ENCODE data around the gene JAZF1. TPM values are rescaled to one million over a fixed set of nuclear protein-coding genes. Genes with fewer than 3 reads are reported as not detected.
"Not testable (repeated sequence)": the region's sequence is repeated elsewhere in the genome, so short reads cannot be mapped to it uniquely, and the experiment has no call there.

Gene JAZF1
- total and polyA plus RNA-seq, 12 donors = 6.9 to 42.3 (median 30.0) TPM

- Histone ChIP-seq H3K4me1 (peaks cover 3 to 54% (median 33%) of the 10 kb centered on the region in 9 donors), H3K9me3 (no peaks in the 10 kb centered on the region), H3K27ac (peak overlapping the region in 3 of 10 donors; percentile 0 to 40 (median 39)), H3K36me3 (no peaks in the 10 kb centered on the region), H3K27me3 (no peaks in the 10 kb centered on the region), H3K4me3 (no peak overlapping the region)
- no peak for TF ChIP-seq CTCF (IDR thresholded peaks at IDR 0.05)
- ATAC-seq = peak in 6 of 8 donors; percentile 47 to 75 (median 62)
- intact Hi-C loops (cut with DNase I) = loop anchor here in 2 of 10 donors (5.0 kb wide), 2 partner anchors 69 to 819 kb away; no protein-coding TSS in a partner anchor
- 49 to 62% methylated on average over 2 of the region's 2 CpGs for WGBS, 2 donors
- no peak for DNase-seq
Measured at GRCh38 chr7:28016297-28016696, 164.3 kb downstream of the JAZF1 start.

GRCh38 chr7:28015169-28015568, 165.4 kb downstream of the JAZF1 start:
- Histone ChIP-seq H3K4me1 (peaks cover 3 to 48% (median 29%) of the 10 kb centered on the region in 9 donors), H3K4me3 (no peak overlapping the region), H3K27me3 (no peaks in the 10 kb centered on the region), H3K27ac (no peak overlapping the region), H3K36me3 (no peaks in the 10 kb centered on the region), H3K9me3 (no peaks in the 10 kb centered on the region)
- intact Hi-C loops (cut with DNase I) = loop anchor here in 2 of 10 donors (5.0 kb wide), 2 partner anchors 68 to 818 kb away; no protein-coding TSS in a partner anchor
- ATAC-seq (no peak), DNase-seq (no peak)
- 84 to 85% methylated on average over 4 of the region's 4 CpGs for WGBS, 2 donors
- TF ChIP-seq CTCF (IDR thresholded peaks at IDR 0.05) = no peak

GRCh38 chr7:28014340-28014739, 166.3 kb downstream of the JAZF1 start:
- H3K27ac ChIP-seq; H3K36me3 ChIP-seq; H3K9me3 ChIP-seq; H3K4me3 ChIP-seq; H3K27me3 ChIP-seq; intact Hi-C loops (cut with DNase I); ATAC-seq; DNase-seq: not testable (repeated sequence)
- WGBS, 2 donors = 93 to 95% methylated on average over 4 of the region's 4 CpGs
- peaks cover 3 to 40% (median 27%) of the 10 kb centered on the region in 9 donors for H3K4me1 ChIP-seq

DNA sequence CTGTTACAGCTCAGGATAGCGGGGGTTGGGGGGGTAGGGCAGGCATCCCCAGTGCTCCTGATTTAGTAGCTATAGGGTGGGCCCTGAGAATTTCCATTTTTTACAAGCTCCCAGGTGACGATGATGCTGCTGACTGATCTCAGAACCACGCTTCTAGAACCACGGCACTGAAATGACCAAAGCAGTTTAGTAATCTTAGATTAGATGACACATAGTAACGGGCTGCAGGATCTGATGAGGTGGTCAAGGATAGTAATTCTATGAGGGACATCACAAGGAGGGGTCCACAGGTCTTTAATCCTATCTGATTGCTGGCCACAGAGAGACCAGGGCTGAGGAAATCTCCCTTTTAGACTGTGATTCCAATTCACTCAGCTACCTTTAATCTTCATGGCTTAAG, 167.2 kb downstream of the JAZF1 start:
- WGBS, 2 donors = 97 to 98% methylated on average over 5 of the region's 5 CpGs
- H3K9me3 ChIP-seq = no peaks in the 10 kb centered on the region
- no peak for ATAC-seq
- no peak for DNase-seq
- H3K27ac ChIP-seq = no peak overlapping the region
- H3K27me3 ChIP-seq = no peaks in the 10 kb centered on the region
- peaks cover 3 to 33% (median 20%) of the 10 kb centered on the region in 9 donors for H3K4me1 ChIP-seq
- intact Hi-C loops (cut with DNase I) = no loop called here
- H3K4me3 ChIP-seq = no peak overlapping the region
- no peaks in the 10 kb centered on the region for H3K36me3 ChIP-seq
- TF ChIP-seq CTCF (IDR thresholded peaks at IDR 0.05) = no peak

- H3K4me3 ChIP-seq = no peak overlapping the region
- intact Hi-C loops (cut with DNase I) = no loop called here
- no peaks in the 10 kb centered on the region for H3K36me3 ChIP-seq
- no peak for TF ChIP-seq CTCF (IDR thresholded peaks at IDR 0.05)
- ATAC-seq = no peak
- no peaks in the 10 kb centered on the region for H3K9me3 ChIP-seq
- 93 to 96% methylated on average over 2 of the region's 2 CpGs for WGBS, 2 donors
- H3K27me3 ChIP-seq = no peaks in the 10 kb centered on the region
- no peak overlapping the region for H3K27ac ChIP-seq
- no peak for DNase-seq
- peaks cover 3 to 33% (median 20%) of the 10 kb centered on the region in 9 donors for H3K4me1 ChIP-seq
Measured at GRCh38 chr7:28013019-28013418, 167.6 kb downstream of the JAZF1 start.
